ENCODE measurements around the gene ICAM1. TPM values are rescaled to one million over a fixed set of nuclear protein-coding genes. Genes with fewer than 3 reads are reported as not detected.

ICAM1 gene
- total RNA-seq, 5 donors from 2014 or later (not counting 1 experiment from before 2014, with no cell fraction given) = 4.2 to 11.0 (median 5.9) TPM

- ChIA-PET POLR2A (no interaction called here), CTCF (interaction anchor here in 1 of 2 donors (0.6 kb wide), 1 partner anchor 62 kb away, joined by 9 read pairs; no protein-coding TSS in a partner anchor)
- H3K9me3 ChIP-seq = no peaks in the 10 kb centered on the region
- Mint-ChIP-seq H3K4me3 (peak overlapping the region; percentile 76 to 88 (median 79)), H3K9me3 (no peaks in the 10 kb centered on the region), H3K27ac (peak overlapping the region; percentile 52 to 55), H3K27me3 (peaks cover 26 to 47% of the 10 kb centered on the region in 2 donors), H3K36me3 (no peaks in the 10 kb centered on the region), H3K4me1 (peaks cover 28 to 39% (median 36%) of the 10 kb centered on the region in 3 donors)
- no peak for DNase-seq
- H3K4me1 ChIP-seq (ENCODE audit: control insufficient read depth in 1 of 2, extremely low read depth in 1 of 2, insufficient read depth in 2 of 2, low read length in 2 of 2) = peaks cover 16 to 52% of the 10 kb centered on the region in 2 experiments
- peak overlapping the region; percentile 48 to 61 for H3K4me3 ChIP-seq (ENCODE audit: control insufficient read depth in 1 of 2, extremely low read depth in 1 of 2, low read length in 1 of 2)
- ATAC-seq (replicated peaks in 1 of 4) = no peak
- no peaks in the 10 kb centered on the region for H3K36me3 ChIP-seq (ENCODE audit: control insufficient read depth in 2 of 2, extremely low read depth in 1 of 2, insufficient read depth in 1 of 2, low read length in 1 of 2)
- WGBS (ENCODE audit: insufficient coverage) = 17% methylated on average over 37 of the region's 58 CpGs
- no peak overlapping the region for H3K27ac ChIP-seq (ENCODE audit: low read length)
- peaks cover 9 to 56% of the 10 kb centered on the region in 2 experiments for H3K27me3 ChIP-seq (replicated peaks in 1 of 2; ENCODE audit: control insufficient read depth in 2 of 2, extremely low read depth in 1 of 2, insufficient read depth in 2 of 2, low read length in 1 of 2)
Observed at GRCh38 chr19:10295847-10296591, 25.1 kb downstream of the ICAM1 start.

GRCh38 chr19:10299545-10300458, 28.9 kb downstream of the ICAM1 start:
- POLR2A ChIA-PET = no interaction called here

GRCh38 chr19:10305139-10305806, 34.4 kb downstream of the ICAM1 start:
- Mint-ChIP-seq H3K27me3 (no peaks in the 10 kb centered on the region), H3K27ac (no peak overlapping the region), H3K4me1 (no peaks in the 10 kb centered on the region), H3K36me3 (no peaks in the 10 kb centered on the region), H3K9me3 (no peaks in the 10 kb centered on the region), H3K4me3 (no peak overlapping the region)
- POLR2A ChIA-PET = no interaction called here
- DNase-seq (peak in 1 of 35 experiments; percentile 17), ATAC-seq (replicated peaks in 1 of 4) (no peak)
- Histone ChIP-seq H3K27me3 (replicated peaks in 1 of 2; ENCODE audit: control insufficient read depth in 2 of 2, extremely low read depth in 1 of 2, insufficient read depth in 2 of 2, low read length in 1 of 2) (peaks cover 0 to 5% of the 10 kb centered on the region in 2 experiments), H3K9me3 (no peaks in the 10 kb centered on the region), H3K4me3 (ENCODE audit: control insufficient read depth in 1 of 2, extremely low read depth in 1 of 2, low read length in 1 of 2) (no peak overlapping the region), H3K4me1 (ENCODE audit: control insufficient read depth in 1 of 2, extremely low read depth in 1 of 2, insufficient read depth in 2 of 2, low read length in 2 of 2) (no peaks in the 10 kb centered on the region), H3K36me3 (ENCODE audit: control insufficient read depth in 2 of 2, extremely low read depth in 1 of 2, insufficient read depth in 1 of 2, low read length in 1 of 2) (peaks cover 0 to 3% of the 10 kb centered on the region in 2 donors), H3K27ac (ENCODE audit: low read length) (no peak overlapping the region)
- WGBS (ENCODE audit: insufficient coverage) = 69% methylated on average over 9 of the region's 17 CpGs
- CTCF ChIA-PET = no interaction called here

More at GRCh38 chr19:10299545-10300458, 28.9 kb downstream of the ICAM1 start:
- WGBS (ENCODE audit: insufficient coverage) = 47% methylated on average over 10 of the region's 14 CpGs
- H3K27me3 ChIP-seq (replicated peaks in 1 of 2; ENCODE audit: control insufficient read depth in 2 of 2, extremely low read depth in 1 of 2, insufficient read depth in 2 of 2, low read length in 1 of 2) = peaks cover 3 to 22% of the 10 kb centered on the region in 2 experiments
- DNase-seq = no peak
- Mint-ChIP-seq H3K36me3 (no peaks in the 10 kb centered on the region), H3K4me3 (no peak overlapping the region), H3K27me3 (peaks cover 10 to 11% of the 10 kb centered on the region in 2 donors), H3K9me3 (no peaks in the 10 kb centered on the region), H3K4me1 (peaks cover 7 to 12% (median 8%) of the 10 kb centered on the region in 3 donors), H3K27ac (no peak overlapping the region)
- H3K27ac ChIP-seq (ENCODE audit: low read length) = no peak overlapping the region
- H3K36me3 ChIP-seq (ENCODE audit: control insufficient read depth in 2 of 2, extremely low read depth in 1 of 2, insufficient read depth in 1 of 2, low read length in 1 of 2) = no peaks in the 10 kb centered on the region
- CTCF ChIA-PET = no interaction called here
- H3K9me3 ChIP-seq = no peaks in the 10 kb centered on the region
- H3K4me1 ChIP-seq (ENCODE audit: control insufficient read depth in 1 of 2, extremely low read depth in 1 of 2, insufficient read depth in 2 of 2, low read length in 2 of 2) = peaks cover 6 to 14% of the 10 kb centered on the region in 2 experiments
- no peak for ATAC-seq (replicated peaks in 1 of 4)
- H3K4me3 ChIP-seq (ENCODE audit: control insufficient read depth in 1 of 2, extremely low read depth in 1 of 2, low read length in 1 of 2) = no peak overlapping the region

GRCh38 chr19:10306327-10306726, 35.4 kb downstream of the ICAM1 start:
- no peaks in the 10 kb centered on the region for H3K9me3 Mint-ChIP-seq

GRCh38 chr19:10309423-10309822, 38.5 kb downstream of the ICAM1 start, which contains the start of gene ZGLP1:
Gene ZGLP1, minus strand, starts transcription at chr19:10309815.
- CTCF ChIA-PET = no interaction called here
- peaks cover 0 to 5% of the 10 kb centered on the region in 2 donors for H3K36me3 ChIP-seq (ENCODE audit: control insufficient read depth in 2 of 2, extremely low read depth in 1 of 2, insufficient read depth in 1 of 2, low read length in 1 of 2)
- H3K27ac Mint-ChIP-seq = no peak within 1 kb of the TSS
- no peaks in the 10 kb centered on the region for H3K4me1 ChIP-seq (ENCODE audit: control insufficient read depth in 1 of 2, extremely low read depth in 1 of 2, insufficient read depth in 2 of 2, low read length in 2 of 2)
- H3K27ac ChIP-seq (ENCODE audit: low read length) = no peak within 1 kb of the TSS
- no peak within 1 kb of the TSS for H3K4me3 ChIP-seq (ENCODE audit: control insufficient read depth in 1 of 2, extremely low read depth in 1 of 2, low read length in 1 of 2)
- H3K27me3 ChIP-seq (replicated peaks in 1 of 2; ENCODE audit: control insufficient read depth in 2 of 2, extremely low read depth in 1 of 2, insufficient read depth in 2 of 2, low read length in 1 of 2) = no peaks in the 10 kb centered on the region
- no peak for ATAC-seq (replicated peaks in 1 of 4)
- no peaks in the 10 kb centered on the region for H3K9me3 Mint-ChIP-seq
- DNase-seq = no peak
- H3K4me1 Mint-ChIP-seq = peaks cover 1 to 3% (median 3%) of the 10 kb centered on the region in 3 donors
- no peaks in the 10 kb centered on the region for H3K27me3 Mint-ChIP-seq
- H3K36me3 Mint-ChIP-seq = no peaks in the 10 kb centered on the region
- no peak within 1 kb of the TSS for H3K4me3 Mint-ChIP-seq
- H3K9me3 ChIP-seq = no peaks in the 10 kb centered on the region
- POLR2A ChIA-PET = interaction anchor here in 1 of 2 donors (0.6 kb wide), 1 partner anchor 786 kb away, joined by 5 read pairs; no protein-coding TSS in a partner anchor
- 88% methylated on average over 3 of the region's 24 CpGs for WGBS (ENCODE audit: insufficient coverage)

More at GRCh38 chr19:10306327-10306726, 35.4 kb downstream of the ICAM1 start:
- Mint-ChIP-seq H3K4me3 (no peak overlapping the region), H3K4me1 (no peaks in the 10 kb centered on the region), H3K36me3 (no peaks in the 10 kb centered on the region), H3K27me3 (no peaks in the 10 kb centered on the region), H3K27ac (no peak overlapping the region)
- Histone ChIP-seq H3K27me3 (replicated peaks in 1 of 2; ENCODE audit: control insufficient read depth in 2 of 2, extremely low read depth in 1 of 2, insufficient read depth in 2 of 2, low read length in 1 of 2) (peaks cover 0 to 5% of the 10 kb centered on the region in 2 experiments), H3K36me3 (ENCODE audit: control insufficient read depth in 2 of 2, extremely low read depth in 1 of 2, insufficient read depth in 1 of 2, low read length in 1 of 2) (peaks cover 0 to 5% of the 10 kb centered on the region in 2 donors), H3K4me1 (ENCODE audit: control insufficient read depth in 1 of 2, extremely low read depth in 1 of 2, insufficient read depth in 2 of 2, low read length in 2 of 2) (no peaks in the 10 kb centered on the region), H3K27ac (ENCODE audit: low read length) (no peak overlapping the region), H3K9me3 (no peaks in the 10 kb centered on the region), H3K4me3 (ENCODE audit: control insufficient read depth in 1 of 2, extremely low read depth in 1 of 2, low read length in 1 of 2) (no peak overlapping the region)
- DNase-seq = no peak
- WGBS (ENCODE audit: insufficient coverage) = 80% methylated on average over 1 of the region's 5 CpGs
- CTCF ChIA-PET = no interaction called here
- POLR2A ChIA-PET = no interaction called here
- no peak for ATAC-seq (replicated peaks in 1 of 4)

Measured in T-cell (primary cell).